ENCODE measurements around the gene ZCCHC8. TPM values are rescaled to one million over a fixed set of nuclear protein-coding genes. Genes with fewer than 3 reads are reported as not detected.

The ZCCHC8 gene
- total RNA-seq, 1 experiment from 2014 or later, result 30.5 TPM

DNA sequence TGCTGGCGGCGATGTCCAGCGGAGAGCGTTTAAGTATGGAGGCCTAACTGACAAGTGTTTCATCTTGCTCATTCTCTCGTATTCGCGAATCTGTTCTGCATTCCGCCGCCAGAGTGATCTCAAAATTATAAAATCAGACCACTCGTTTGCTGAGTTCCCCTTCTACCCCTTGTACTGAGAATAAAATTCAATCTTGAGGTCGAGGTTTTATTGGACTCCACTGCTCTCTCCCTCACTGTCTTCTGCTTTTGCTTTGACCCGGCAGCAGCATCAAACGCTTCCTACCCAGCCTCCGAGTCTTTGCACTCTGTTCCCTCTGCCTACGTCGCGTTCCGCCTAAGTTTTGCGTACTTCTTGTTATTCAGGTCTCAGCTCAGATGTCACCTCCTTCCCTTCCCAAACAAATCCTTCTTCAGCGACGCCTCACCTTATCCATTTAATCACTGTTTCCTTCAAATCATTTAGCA, 26.8 kb upstream of the ZCCHC8 start:
- intact Hi-C loops (cut with micrococcal nuclease), result loop anchor here (1.0 to 2.0 kb wide), 3 partner anchors 27 to 301 kb away; partner anchors contain the start of genes DENR, DIABLO and ZCCHC8
- BruUV-seq (replicated peaks), result TSS peak; percentile 87
- H2AFZ ChIP-seq (ENCODE audit: low read depth, low read length, poor library complexity, severe bottlenecking), result no peak overlapping the region

GRCh38 chr12:122526683-122527477, 26.1 kb upstream of the ZCCHC8 start, which contains the start of the genes KNTC1 and RSRC2:
Gene KNTC1, plus strand, starts transcription at chr12:122527249. Its CDS starts 2,815 bp downstream, at chr12:122530064.
Gene RSRC2, minus strand, starts transcription at chr12:122526936. Its CDS starts 83 bp downstream, at chr12:122526853.
- no peaks in the 10 kb centered on the region for H3K9me2 ChIP-seq (ENCODE audit: insufficient read depth)
- no peaks in the 10 kb centered on the region for H3K27me3 ChIP-seq (ENCODE audit: insufficient read depth, low read length)
- H3K4me3 ChIP-seq (replicated peaks in 1 of 2; ENCODE audit: low read depth in 1 of 2, low read length in 2 of 2), result peak within 1 kb of the TSS; percentile 82 to 97
- peaks cover 8 to 24% of the 10 kb centered on the region in 2 experiments for H3K4me1 ChIP-seq (ENCODE audit: control insufficient read depth in 1 of 2, insufficient read depth in 2 of 2, low read length in 2 of 2)
- peak within 1 kb of the TSS; percentile 96 for H3K9ac ChIP-seq (ENCODE audit: low read length)
- intact Hi-C loops (cut with micrococcal nuclease), result loop anchor here (1.0 to 2.0 kb wide), 3 partner anchors 26 to 301 kb away; partner anchors contain the start of genes DENR, DIABLO and ZCCHC8
- peaks cover 30% of the 10 kb centered on the region for H4K20me1 ChIP-seq (ENCODE audit: insufficient read depth)
- H3K36me3 ChIP-seq (ENCODE audit: control insufficient read depth in 1 of 2, insufficient read depth in 2 of 2, low read length in 2 of 2), result peaks cover 10 to 41% of the 10 kb centered on the region in 2 experiments; a peak in 3 of 4 replicates
- ChIA-PET CTCF (interaction anchor here (0.6 to 1.5 kb wide), 3 partner anchors 26 to 127 kb away, joined by 3 to 5 read pairs (median 3); partner anchors contain the start of gene ZCCHC8), POLR2A (interaction anchor here (0.6 to 2.0 kb wide), 10 partner anchors 9 to 225 kb away, joined by 3 to 14 read pairs (median 4); partner anchors contain the start of genes DENR and ZCCHC8), RAD21 (ENCODE audit: low non-redundant PET in 1 of 2, low total read pairs in 2 of 2, uncharacterized antibody in 2 of 2, unreplicated experiment in 2 of 2) (no interaction called here)
- no peaks in the 10 kb centered on the region for H3K9me3 ChIP-seq (ENCODE audit: control insufficient read depth in 1 of 2, insufficient read depth in 1 of 2, low read depth in 1 of 2, low read length in 2 of 2)
- peak; percentile 93 for ATAC-seq
- H2AFZ ChIP-seq (ENCODE audit: low read depth, low read length, poor library complexity, severe bottlenecking), result no peak within 1 kb of the TSS
- H3K4me2 ChIP-seq (ENCODE audit: low read length), result peak within 1 kb of the TSS; percentile 83
- no TSS peak for BruUV-seq (replicated peaks)
- H3K27ac ChIP-seq (ENCODE audit: low read depth, low read length), result peak within 1 kb of the TSS; percentile 83
- DNase-seq (ENCODE audit: low read depth, low spot score), result peak; percentile 99
- H3K79me2 ChIP-seq (ENCODE audit: insufficient read depth, low read length), result peaks cover 93% of the 10 kb centered on the region
- TF ChIP-seq CBX3 (IDR thresholded peaks at IDR 0.05; ENCODE audit: low read depth) (peak; percentile 22; the same call in 1 of the 2 replicates), POLR2A (IDR thresholded peaks at IDR 0.05; ENCODE audit: borderline replicate concordance, extremely low read depth, insufficient read depth, insufficient read length) (peak; percentile 95), SRF (IDR thresholded peaks at IDR 0.05; ENCODE audit: low read depth) (peak; percentile 60; the same call in 1 of the 2 replicates), CTCF (IDR thresholded peaks at IDR 0.05 in 2 of 3, conservative IDR thresholded peaks at IDR 0.05 in 1 of 3; ENCODE audit: borderline replicate concordance in 1 of 3, insufficient read depth in 1 of 3, low read depth in 2 of 3, low read length in 2 of 3) (no peak), SIN3A (IDR thresholded peaks at IDR 0.05; ENCODE audit: low read depth) (peak; percentile 96), EZH2 (IDR thresholded peaks at IDR 0.05) (no peak), FOSL1 (IDR thresholded peaks at IDR 0.05; ENCODE audit: low read depth) (0 out of 2 replicates have a peak, but pooled peaks have one; percentile 10), JUND (IDR thresholded peaks at IDR 0.05) (no peak; the same call in 1 of the 2 replicates), SP1 (IDR thresholded peaks at IDR 0.05; ENCODE audit: low read depth) (peak; percentile 93), ZNF274 (IDR thresholded peaks at IDR 0.05; ENCODE audit: low read depth, low read length) (no peak), ZFX (IDR thresholded peaks at IDR 0.05) (peak; percentile 81), YY1 (IDR thresholded peaks at IDR 0.05; ENCODE audit: extremely low read depth, insufficient replicate concordance, low read depth, low read length) (peak; percentile 97), POLR2AphosphoS5 (IDR thresholded peaks at IDR 0.05; ENCODE audit: low read depth, low read length) (peak; percentile 98), EGR1 (IDR thresholded peaks at IDR 0.05; ENCODE audit: low read depth) (peak; percentile 92)
- TF ChIP-seq, protein P1, sequence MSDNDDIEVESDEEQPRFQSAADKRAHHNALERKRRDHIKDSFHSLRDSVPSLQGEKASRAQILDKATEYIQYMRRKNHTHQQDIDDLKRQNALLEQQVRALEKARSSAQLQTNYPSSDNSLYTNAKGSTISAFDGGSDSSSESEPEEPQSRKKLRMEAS (IDR thresholded peaks at IDR 0.05), result peak; percentile 91
- TF ChIP-seq, protein P2, sequence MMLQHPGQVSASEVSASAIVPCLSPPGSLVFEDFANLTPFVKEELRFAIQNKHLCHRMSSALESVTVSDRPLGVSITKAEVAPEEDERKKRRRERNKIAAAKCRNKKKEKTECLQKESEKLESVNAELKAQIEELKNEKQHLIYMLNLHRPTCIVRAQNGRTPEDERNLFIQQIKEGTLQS (IDR thresholded peaks at IDR 0.05), result no peak

More for the DNA sequence above, 26.8 kb upstream of the ZCCHC8 start:
- H3K9me2 ChIP-seq (ENCODE audit: insufficient read depth), result no peaks in the 10 kb centered on the region
- H3K4me3 ChIP-seq (replicated peaks in 1 of 2; ENCODE audit: low read depth in 1 of 2, low read length in 2 of 2), result peak overlapping the region; percentile 82 to 97
- no peaks in the 10 kb centered on the region for H3K27me3 ChIP-seq (ENCODE audit: insufficient read depth, low read length)
- ChIA-PET CTCF (no interaction called here), RAD21 (ENCODE audit: low non-redundant PET in 1 of 2, low total read pairs in 2 of 2, uncharacterized antibody in 2 of 2, unreplicated experiment in 2 of 2) (no interaction called here), POLR2A (interaction anchor here (0.6 to 2.0 kb wide), 9 partner anchors 10 to 225 kb away, joined by 3 to 14 read pairs (median 3); partner anchors contain the start of genes DENR and ZCCHC8)
- ATAC-seq (no peak; the same call in 1 of the 2 replicates), DNase-seq (ENCODE audit: low read depth, low spot score) (no peak)
- peaks cover 8 to 24% of the 10 kb centered on the region in 2 experiments for H3K4me1 ChIP-seq (ENCODE audit: control insufficient read depth in 1 of 2, insufficient read depth in 2 of 2, low read length in 2 of 2)
- no peak for TF ChIP-seq EZH2 (IDR thresholded peaks at IDR 0.05)
- TF ChIP-seq CEBPB (IDR thresholded peaks at IDR 0.05; ENCODE audit: low read depth), result no peak
- 0 out of 2 replicates have a peak, but pooled peaks have one; percentile 2 for TF ChIP-seq RAD21 (IDR thresholded peaks at IDR 0.05; ENCODE audit: low read depth)
- no peak for TF ChIP-seq CBX3 (IDR thresholded peaks at IDR 0.05; ENCODE audit: low read depth)
- no peak for TF ChIP-seq ELF1 (IDR thresholded peaks at IDR 0.05; ENCODE audit: borderline replicate concordance, low read depth)
- H4K20me1 ChIP-seq (ENCODE audit: insufficient read depth), result peaks cover 24% of the 10 kb centered on the region
- H3K79me2 ChIP-seq (ENCODE audit: insufficient read depth, low read length), result peaks cover 90% of the 10 kb centered on the region
- peaks cover 3 to 37% of the 10 kb centered on the region in 2 experiments; a peak in 3 of 4 replicates for H3K36me3 ChIP-seq (ENCODE audit: control insufficient read depth in 1 of 2, insufficient read depth in 2 of 2, low read length in 2 of 2)
- H3K27ac ChIP-seq (ENCODE audit: low read depth, low read length), result peak overlapping the region; percentile 62
- peak overlapping the region; percentile 89 for H3K9ac ChIP-seq (ENCODE audit: low read length)
- no peaks in the 10 kb centered on the region for H3K9me3 ChIP-seq (ENCODE audit: control insufficient read depth in 1 of 2, insufficient read depth in 1 of 2, low read depth in 1 of 2, low read length in 2 of 2)
- peak overlapping the region; percentile 83 for H3K4me2 ChIP-seq (ENCODE audit: low read length)

All from HCT116 (cell line).